ENCODE data around the gene PMS1. TPM values are rescaled to one million over a fixed set of nuclear protein-coding genes. Genes with fewer than 3 reads are reported as not detected.
"Not testable (repeated sequence)": the region's sequence is repeated elsewhere in the genome, so short reads cannot be mapped to it uniquely, and the experiment has no call there.

The PMS1 gene
- total RNA-seq, 4 donors from 2014 or later, result 12.0 to 15.0 (median 12.8) TPM

- H3K9me3 ChIP-seq, result no peaks in the 10 kb centered on the region
- no peak for DNase-seq (ENCODE audit: extremely low spot score)
- TF ChIP-seq POLR2AphosphoS5 (IDR thresholded peaks at IDR 0.05) (no peak), EP300 (IDR thresholded peaks at IDR 0.05) (no peak), POLR2A (IDR thresholded peaks at IDR 0.05; ENCODE audit: low read depth) (no peak)
- TF ChIP-seq, protein P1, sequence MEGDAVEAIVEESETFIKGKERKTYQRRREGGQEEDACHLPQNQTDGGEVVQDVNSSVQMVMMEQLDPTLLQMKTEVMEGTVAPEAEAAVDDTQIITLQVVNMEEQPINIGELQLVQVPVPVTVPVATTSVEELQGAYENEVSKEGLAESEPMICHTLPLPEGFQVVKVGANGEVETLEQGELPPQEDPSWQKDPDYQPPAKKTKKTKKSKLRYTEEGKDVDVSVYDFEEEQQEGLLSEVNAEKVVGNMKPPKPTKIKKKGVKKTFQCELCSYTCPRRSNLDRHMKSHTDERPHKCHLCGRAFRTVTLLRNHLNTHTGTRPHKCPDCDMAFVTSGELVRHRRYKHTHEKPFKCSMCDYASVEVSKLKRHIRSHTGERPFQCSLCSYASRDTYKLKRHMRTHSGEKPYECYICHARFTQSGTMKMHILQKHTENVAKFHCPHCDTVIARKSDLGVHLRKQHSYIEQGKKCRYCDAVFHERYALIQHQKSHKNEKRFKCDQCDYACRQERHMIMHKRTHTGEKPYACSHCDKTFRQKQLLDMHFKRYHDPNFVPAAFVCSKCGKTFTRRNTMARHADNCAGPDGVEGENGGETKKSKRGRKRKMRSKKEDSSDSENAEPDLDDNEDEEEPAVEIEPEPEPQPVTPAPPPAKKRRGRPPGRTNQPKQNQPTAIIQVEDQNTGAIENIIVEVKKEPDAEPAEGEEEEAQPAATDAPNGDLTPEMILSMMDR (IDR thresholded peaks at IDR 0.05), result no peak
- H3K36me3 ChIP-seq, result no peaks in the 10 kb centered on the region
- peaks cover 0 to 4% (median under 1%) of the 10 kb centered on the region in 4 donors for H3K4me1 ChIP-seq
- H3K4me3 ChIP-seq, result no peak overlapping the region
- no peak overlapping the region for H3K27ac ChIP-seq (replicated peaks in 1 of 4)
- 96% methylated on average over 1 of the region's 1 CpG for WGBS
- H3K27me3 ChIP-seq, result no peaks in the 10 kb centered on the region
- intact Hi-C loops (cut with DNase I), result no loop called here
Measured at GRCh38 chr2:189830510-189830909, 46.3 kb downstream of the PMS1 start.

- Histone ChIP-seq H3K9me3 (no peaks in the 10 kb centered on the region), H3K4me3 (no peak overlapping the region), H3K36me3 (no peaks in the 10 kb centered on the region), H3K4me1 (peaks cover 0 to 16% (median 15%) of the 10 kb centered on the region in 4 donors), H3K27ac (replicated peaks in 1 of 4) (no peak overlapping the region), H3K27me3 (no peaks in the 10 kb centered on the region)
- DNase-seq (ENCODE audit: extremely low spot score), result no peak
- TF ChIP-seq, protein P1 (IDR thresholded peaks at IDR 0.05), result no peak
- TF ChIP-seq POLR2AphosphoS5 (IDR thresholded peaks at IDR 0.05) (no peak), EP300 (IDR thresholded peaks at IDR 0.05) (no peak), POLR2A (IDR thresholded peaks at IDR 0.05; ENCODE audit: low read depth) (no peak)
- intact Hi-C loops (cut with DNase I), result no loop called here
- 94% methylated on average over 3 of the region's 3 CpGs for WGBS
Measured at GRCh38 chr2:189834059-189834458, 49.8 kb downstream of the PMS1 start.

DNA sequence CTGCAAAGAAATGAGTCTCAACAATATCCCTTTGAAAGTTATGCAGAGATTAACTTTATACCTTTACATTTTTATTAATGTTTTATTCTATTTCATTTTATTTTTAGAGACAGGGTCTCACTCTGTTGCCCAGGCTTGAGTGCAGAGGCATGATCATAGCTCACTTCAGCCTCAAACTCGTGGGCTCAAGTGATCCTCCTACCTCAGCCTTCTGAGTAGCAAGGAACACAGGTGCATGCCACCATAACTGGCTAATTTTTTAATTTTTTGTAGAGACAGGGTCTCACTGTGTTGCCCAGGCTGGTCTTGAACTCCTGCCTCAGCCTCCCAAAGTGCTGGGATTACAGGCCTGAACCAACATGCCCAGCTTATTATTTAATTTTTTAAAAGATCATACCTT, 50.4 kb downstream of the PMS1 start:
- H3K27ac ChIP-seq (replicated peaks in 1 of 4); intact Hi-C loops (cut with DNase I); H3K4me3 ChIP-seq; H3K27me3 ChIP-seq; H3K9me3 ChIP-seq; DNase-seq (ENCODE audit: extremely low spot score); H3K36me3 ChIP-seq: not testable (repeated sequence)
- H3K4me1 ChIP-seq, result peaks cover 0 to 16% (median 15%) of the 10 kb centered on the region in 4 donors
- WGBS, result 95% methylated on average over 1 of the region's 1 CpG

GRCh38 chr2:189835855-189836558, 51.8 kb downstream of the PMS1 start:
- Histone ChIP-seq H3K27me3 (no peaks in the 10 kb centered on the region), H3K9me3 (no peaks in the 10 kb centered on the region), H3K4me1 (peaks cover 0 to 16% (median 15%) of the 10 kb centered on the region in 4 donors), H3K36me3 (no peaks in the 10 kb centered on the region), H3K27ac (replicated peaks in 1 of 4) (no peak overlapping the region), H3K4me3 (no peak overlapping the region)
- no peak for TF ChIP-seq POLR2A (IDR thresholded peaks at IDR 0.05; ENCODE audit: low read depth)
- intact Hi-C loops (cut with DNase I), result no loop called here
- no peak for DNase-seq (ENCODE audit: extremely low spot score)
- WGBS, result 35% methylated on average over 4 of the region's 4 CpGs

DNA sequence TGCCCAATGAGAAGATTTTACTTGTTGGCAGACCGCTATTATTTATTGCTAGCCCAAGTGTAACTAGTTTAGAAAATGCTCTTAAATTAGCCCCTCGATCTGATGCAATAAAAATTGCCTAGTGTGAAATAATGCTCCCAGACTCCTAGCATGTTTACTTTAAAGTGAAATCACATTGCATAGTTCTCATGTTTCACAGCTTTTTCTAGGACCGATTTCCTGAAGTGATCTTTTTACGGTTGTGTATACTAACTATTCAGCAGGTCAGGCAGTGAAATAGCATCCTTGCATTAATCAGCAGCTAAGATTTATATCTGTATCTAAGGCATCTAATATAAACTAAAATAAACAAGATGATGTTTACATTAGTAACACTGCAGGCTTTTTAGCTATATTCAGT, 52.4 kb downstream of the PMS1 start:
- WGBS, result 37% methylated on average over 4 of the region's 4 CpGs
- no peak overlapping the region for H3K4me3 ChIP-seq

More for the DNA sequence above, 52.4 kb downstream of the PMS1 start:
- TF ChIP-seq EP300 (IDR thresholded peaks at IDR 0.05) (no peak), POLR2A (IDR thresholded peaks at IDR 0.05; ENCODE audit: low read depth) (no peak), POLR2AphosphoS5 (IDR thresholded peaks at IDR 0.05) (no peak)
- TF ChIP-seq, protein P1 (IDR thresholded peaks at IDR 0.05), result no peak
- Histone ChIP-seq H3K27ac (replicated peaks in 1 of 4) (no peak overlapping the region), H3K4me1 (peaks cover 0 to 16% (median 15%) of the 10 kb centered on the region in 4 donors), H3K9me3 (no peaks in the 10 kb centered on the region), H3K36me3 (no peaks in the 10 kb centered on the region), H3K27me3 (no peaks in the 10 kb centered on the region)
- no peak for DNase-seq (ENCODE audit: extremely low spot score)
- intact Hi-C loops (cut with DNase I), result no loop called here
